HepG2 (cell line): Measurements from ENCODE around the gene PRRT1. TPM values are rescaled to one million over a fixed set of nuclear protein-coding genes. Genes with fewer than 3 reads are reported as not detected.

Source experiments
- ARID5B ChIP-seq: IDR thresholded peaks from 2 replicates; pipeline ENCODE4 v1.4.0; 2020; ENCODE audit warnings: mild to moderate bottlenecking, missing genetic modification reagents
- ATF3 ChIP-seq: sonication (generic); formaldehyde crosslinking; IDR thresholded peaks from 2 replicates; pipeline ENCODE4 v1.4.0; 2020; ENCODE audit warnings: missing genetic modification reagents
- BCL6 ChIP-seq: IDR thresholded peaks from 2 replicates; pipeline ENCODE4 v1.6.1; 2016; ENCODE audit warnings: missing genetic modification reagents, missing compliant biosample characterization
- GABPA ChIP-seq, 2 experiments: IDR thresholded peaks; 2 replicates each; pipeline ENCODE4 v1.6.1; 2011 to 2016; ENCODE audit warnings: low read depth in 2 of 2, low read length in 1 of 2, missing biosample characterization in 1 of 2, missing genetic modification characterization in 1 of 2
- NONO ChIP-seq, 2 experiments: fragments of 450-650 bp in 1 of 2; sonication (generic) in 1 of 2; formaldehyde crosslinking in 1 of 2; IDR thresholded peaks in 1 of 2; conservative IDR thresholded peaks in 1 of 2; 2 replicates each; pipeline versions ENCODE4 v1.6.1 to v1.8.0; 2017 to 2022; ENCODE audit warnings: mild to moderate bottlenecking in 1 of 2, missing genetic modification reagents in 1 of 2, moderate library complexity in 1 of 2
- RARA ChIP-seq: IDR thresholded peaks from 2 replicates; pipeline ENCODE4 v1.6.1; 2016; ENCODE audit warnings: missing genetic modification reagents, missing compliant biosample characterization
- TGIF2 ChIP-seq: IDR thresholded peaks from 2 replicates; pipeline ENCODE4 v1.6.1; 2016; ENCODE audit warnings: control low read depth, missing compliant biosample characterization
- TOE1 ChIP-seq: sonication (generic); formaldehyde crosslinking; IDR thresholded peaks from 2 replicates; pipeline ENCODE4 v1.4.0; 2020; ENCODE audit warnings: mild to moderate bottlenecking, missing genetic modification reagents
- YEATS2 ChIP-seq: sonication (generic); formaldehyde crosslinking; IDR thresholded peaks from 2 replicates; pipeline ENCODE4 v1.4.0; 2020; ENCODE audit warnings: missing genetic modification reagents, borderline replicate concordance
- ZBTB26 ChIP-seq: IDR thresholded peaks from 2 replicates; pipeline ENCODE4 v1.6.1; 2016; ENCODE audit warnings: missing compliant biosample characterization, missing genetic modification reagents, borderline replicate concordance
- ZBTB43 ChIP-seq: sonication (generic); formaldehyde crosslinking; conservative IDR thresholded peaks from 2 replicates; pipeline ENCODE4 v1.4.0; 2020; ENCODE audit warnings: missing genetic modification reagents
- ZEB1 ChIP-seq: IDR thresholded peaks from 2 replicates; pipeline ENCODE4 v1.6.1; 2012; ENCODE audit warnings: mild to moderate bottlenecking, low read depth, inconsistent platforms; ENCODE audit not compliant: insufficient replicate concordance
- ZNF362 ChIP-seq: sonication (generic); formaldehyde crosslinking; IDR thresholded peaks from 2 replicates; pipeline ENCODE4 v1.4.0; 2020; ENCODE audit warnings: missing genetic modification reagents, mild to moderate bottlenecking, borderline replicate concordance
- ZNF510 ChIP-seq: sonication (generic); formaldehyde crosslinking; IDR thresholded peaks from 2 replicates; pipeline ENCODE4 v1.4.0; 2020; ENCODE audit warnings: low read depth, mild to moderate bottlenecking, missing genetic modification reagents
- ZNF543 ChIP-seq: sonication (generic); formaldehyde crosslinking; IDR thresholded peaks from 2 replicates; pipeline ENCODE4 v1.4.0; 2020; ENCODE audit warnings: mild to moderate bottlenecking, missing genetic modification reagents
- ZNF569 ChIP-seq: sonication (generic); formaldehyde crosslinking; IDR thresholded peaks from 2 replicates; pipeline ENCODE4 v1.5.0; 2020; ENCODE audit warnings: mild to moderate bottlenecking, missing genetic modification reagents, moderate library complexity, borderline replicate concordance
- ZNF580 ChIP-seq: IDR thresholded peaks from 2 replicates; pipeline ENCODE4 v1.6.1; 2016; ENCODE audit warnings: low read depth, borderline replicate concordance
- polyA plus RNA-seq, 8 experiments: library from polyadenylated mRNA; depleted of rRNA in 3 of 8; stranded (reverse) in 7 of 8; unstranded in 1 of 8; fragments of >200 nt; fragmentation: Illumina TruSeq in 4 of 8; extraction: Trizol in 4 of 8; gene quantifications; 2 replicates each; pipeline versions ENCODE4 v1.2.1 to v1.2.3, GENCODE V29; 2011 to 2016; ENCODE audit warnings: low read depth in 4 of 8, missing spikeins in 1 of 8, mixed read lengths in 1 of 8; ENCODE audit not compliant: insufficient read depth in 1 of 8
- total RNA-seq, 5 experiments: library from RNA; depleted of rRNA; stranded (reverse); fragments of >200 nt; fragmentation: Illumina TruSeq; extraction: Trizol; gene quantifications; 2 replicates each; pipeline ENCODE4 v1.2.3, GENCODE V29; 2016; ENCODE audit warnings: low read depth in 1 of 5

Gene PRRT1
- total and polyA plus RNA-seq, 2 of the 13 experiments (the other 11 are each of a cell fraction or from before 2014, with no cell fraction given): 0.64 to 1.4 TPM

GRCh38 chr6:32153564-32154513 is 2.1 kb upstream of the PRRT1 start, which contains the start of gene PPT2 (continued):
- TF ChIP-seq ATF3 (CRISPR knock-in tag): peak; percentile 18; the same call in 1 of the 2 replicates
- peak; percentile 60; the same call in 1 of the 2 replicates for TF ChIP-seq ZNF510 (CRISPR knock-in tag)
- no peak for TF ChIP-seq ZNF580 (CRISPR knock-in tag)
- no peak for TF ChIP-seq ZBTB43 (CRISPR knock-in tag)
- no peak for TF ChIP-seq NONO (IDR thresholded peaks at IDR 0.05)
- TF ChIP-seq NONO (CRISPR knock-in tag; conservative IDR thresholded peaks at IDR 0.05): peak; percentile 74
- TF ChIP-seq ZEB1: peak; percentile 64
- TF ChIP-seq ZNF543 (CRISPR knock-in tag): peak; percentile 85
- peak; percentile 39 for TF ChIP-seq RARA (CRISPR knock-in tag)
- TF ChIP-seq TGIF2 (CRISPR knock-in tag): peak; percentile 34
- TF ChIP-seq GABPA (IDR thresholded peaks at IDR 0.05; ENCODE audit: low read depth, low read length): peak; percentile 74
- TF ChIP-seq GABPA (CRISPR knock-in tag; IDR thresholded peaks at IDR 0.05; ENCODE audit: low read depth): peak; percentile 95
- peak; percentile 71; the same call in 1 of the 2 replicates for TF ChIP-seq ZBTB26 (CRISPR knock-in tag)
- peak; percentile 17; the same call in 1 of the 2 replicates for TF ChIP-seq ZNF362 (CRISPR knock-in tag)
- TF ChIP-seq YEATS2: peak; percentile 93
- no peak for TF ChIP-seq TOE1 (CRISPR knock-in tag)
- TF ChIP-seq ZNF569 (CRISPR knock-in tag): no peak
- TF ChIP-seq ARID5B: peak; percentile 48; the same call in 1 of the 2 replicates
- no peak for TF ChIP-seq BCL6
